Peyer's patch (tissue), 4 donors: ENCODE results near the gene NIPAL4. TPM values are rescaled to one million over a fixed set of nuclear protein-coding genes. Genes with fewer than 3 reads are reported as not detected.

Source experiments
- DNase-seq, 3 donors: peaks; one replicate each; pipeline ENCODE4 v3.0.0-alpha.2; 2017 to 2019
- H3K27ac ChIP-seq, 4 donors: fragments of 200-600 bp; sonication (generic); one replicate each; pipeline ENCODE4 v1.5.1; 2016 to 2019
- H3K27me3 ChIP-seq, 2 donors: fragments of 200-600 bp; sonication (generic); one replicate each; pipeline ENCODE4 v1.5.1; 2019
- H3K36me3 ChIP-seq, 3 donors: fragments of 200-600 bp; sonication (generic); one replicate each; pipeline ENCODE4 v1.5.1; 2016 to 2019
- H3K4me1 ChIP-seq, 4 donors: fragments of 200-600 bp; sonication (generic); one replicate each; pipeline ENCODE4 v1.5.1; 2016 to 2019
- H3K4me3 ChIP-seq, 4 donors: fragments of 200-600 bp; sonication (generic); 1 replicate in 3 of 4; 2 replicates in 1 of 4; pipeline ENCODE4 v1.5.1; 2016 to 2019; ENCODE audit warnings: mild to moderate bottlenecking in 1 of 4
- H3K9me3 ChIP-seq, 4 donors: fragments of 200-600 bp; sonication (generic); one replicate each; pipeline ENCODE4 v1.5.1; 2016 to 2019; ENCODE audit warnings: mild to moderate bottlenecking in 1 of 4
- POLR2A ChIP-seq, 2 donors: fragments of 450-650 bp; IDR thresholded peaks; one replicate each; pipeline ENCODE4 v1.5.1; 2017; ENCODE audit warnings: antibody characterized with exemption in 2 of 2, mild to moderate bottlenecking in 2 of 2, moderate library complexity in 2 of 2
- total RNA-seq, 4 donors: library from RNA; depleted of rRNA; stranded (reverse); fragments of >200 nt; gene quantifications; one replicate each; pipeline ENCODE4 v1.1.0, GENCODE V29; 2016
- TF ChIP-seq, protein P1 (sequence below), 6 experiments: fragments of 450-650 bp in 4 of 6; fragments of 200-600 bp in 2 of 6; sonication (generic) in 1 of 6; IDR thresholded peaks; one replicate each; pipeline ENCODE4 v1.5.1; 2017 to 2019; ENCODE audit warnings: antibody characterized with exemption in 6 of 6, mild to moderate bottlenecking in 3 of 6, moderate library complexity in 1 of 6

NIPAL4 gene
- total RNA-seq, 4 donors from 2014 or later = not detected

DNA sequence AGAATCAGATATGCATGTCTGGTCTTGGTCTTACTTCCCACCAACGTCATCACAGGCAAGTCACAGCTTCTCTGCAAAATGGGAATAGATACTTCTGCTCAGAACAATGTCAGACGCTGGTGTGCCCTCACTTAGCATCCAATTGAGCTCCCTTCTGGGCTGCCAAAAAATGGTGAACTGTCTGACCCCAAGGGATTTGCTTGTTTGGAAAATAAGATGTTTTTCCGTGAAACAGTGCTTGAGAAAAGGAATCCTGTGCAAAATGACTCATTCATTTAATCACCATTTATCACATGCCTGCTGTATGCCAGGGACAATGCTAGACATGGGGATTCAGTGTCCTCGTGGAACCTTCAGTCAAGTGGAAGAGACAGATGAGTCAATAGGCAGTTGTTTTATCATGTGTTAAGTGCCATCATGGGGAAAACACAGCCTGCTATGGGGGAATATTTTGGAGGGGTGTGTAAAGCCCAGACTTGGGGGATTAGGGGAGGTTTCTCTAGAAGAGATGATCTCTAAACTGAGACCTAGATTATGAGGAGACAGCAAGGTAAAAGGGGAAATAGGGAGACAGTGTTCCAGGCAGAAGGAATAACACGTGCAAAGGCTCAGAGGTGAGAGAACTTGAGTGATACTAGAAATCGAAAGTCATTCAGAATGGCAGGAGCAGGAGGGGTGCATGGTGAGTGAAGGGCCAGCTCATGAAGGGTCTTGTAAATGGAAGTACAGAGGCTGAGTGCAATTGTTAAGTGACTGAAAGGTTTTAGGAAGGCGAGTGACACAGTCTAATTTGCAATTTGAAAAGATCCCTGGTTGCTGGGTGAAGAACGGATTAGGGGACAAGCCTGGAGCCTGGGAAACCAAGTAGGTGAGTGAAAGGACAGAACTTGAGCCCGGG is 3.9 kb downstream of the NIPAL4 start:
- no peaks in the 10 kb centered on the region for H3K36me3 ChIP-seq
- H3K27me3 ChIP-seq = peaks cover 0 to 9% of the 10 kb centered on the region in 2 donors
- peak overlapping the region in 1 of 4 donors; percentile 54 for H3K27ac ChIP-seq
- no peaks in the 10 kb centered on the region for H3K9me3 ChIP-seq
- no peak overlapping the region for H3K4me3 ChIP-seq
- TF ChIP-seq POLR2A (IDR thresholded peaks at IDR 0.05) = no peak
- TF ChIP-seq, protein P1, sequence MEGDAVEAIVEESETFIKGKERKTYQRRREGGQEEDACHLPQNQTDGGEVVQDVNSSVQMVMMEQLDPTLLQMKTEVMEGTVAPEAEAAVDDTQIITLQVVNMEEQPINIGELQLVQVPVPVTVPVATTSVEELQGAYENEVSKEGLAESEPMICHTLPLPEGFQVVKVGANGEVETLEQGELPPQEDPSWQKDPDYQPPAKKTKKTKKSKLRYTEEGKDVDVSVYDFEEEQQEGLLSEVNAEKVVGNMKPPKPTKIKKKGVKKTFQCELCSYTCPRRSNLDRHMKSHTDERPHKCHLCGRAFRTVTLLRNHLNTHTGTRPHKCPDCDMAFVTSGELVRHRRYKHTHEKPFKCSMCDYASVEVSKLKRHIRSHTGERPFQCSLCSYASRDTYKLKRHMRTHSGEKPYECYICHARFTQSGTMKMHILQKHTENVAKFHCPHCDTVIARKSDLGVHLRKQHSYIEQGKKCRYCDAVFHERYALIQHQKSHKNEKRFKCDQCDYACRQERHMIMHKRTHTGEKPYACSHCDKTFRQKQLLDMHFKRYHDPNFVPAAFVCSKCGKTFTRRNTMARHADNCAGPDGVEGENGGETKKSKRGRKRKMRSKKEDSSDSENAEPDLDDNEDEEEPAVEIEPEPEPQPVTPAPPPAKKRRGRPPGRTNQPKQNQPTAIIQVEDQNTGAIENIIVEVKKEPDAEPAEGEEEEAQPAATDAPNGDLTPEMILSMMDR (IDR thresholded peaks at IDR 0.05) = no peak
- peaks cover 0 to 11% (median 5%) of the 10 kb centered on the region in 4 donors for H3K4me1 ChIP-seq
- no peak for DNase-seq

- peak overlapping the region in 1 of 4 donors; percentile 54 for H3K27ac ChIP-seq
- no peaks in the 10 kb centered on the region for H3K36me3 ChIP-seq
- H3K4me1 ChIP-seq = peaks cover 0 to 10% (median 5%) of the 10 kb centered on the region in 4 donors
- no peak overlapping the region for H3K4me3 ChIP-seq
- no peaks in the 10 kb centered on the region for H3K9me3 ChIP-seq
- peaks cover 0 to 8% of the 10 kb centered on the region in 2 donors for H3K27me3 ChIP-seq
- TF ChIP-seq, protein P1 (IDR thresholded peaks at IDR 0.05) = no peak
- TF ChIP-seq POLR2A (IDR thresholded peaks at IDR 0.05) = no peak
- DNase-seq = peak in 1 of 3 donors; percentile 58
Observed at GRCh38 chr5:157464519-157465171, 4.6 kb downstream of the NIPAL4 start.

- Histone ChIP-seq H3K4me1 (no peaks in the 10 kb centered on the region), H3K36me3 (no peaks in the 10 kb centered on the region), H3K9me3 (no peaks in the 10 kb centered on the region), H3K4me3 (no peak overlapping the region), H3K27ac (no peak overlapping the region), H3K27me3 (no peaks in the 10 kb centered on the region)
- no peak for DNase-seq
- TF ChIP-seq, protein P1 (IDR thresholded peaks at IDR 0.05) = no peak
- no peak for TF ChIP-seq POLR2A (IDR thresholded peaks at IDR 0.05)
Observed at GRCh38 chr5:157468293-157468965, 8.4 kb downstream of the NIPAL4 start.

DNA sequence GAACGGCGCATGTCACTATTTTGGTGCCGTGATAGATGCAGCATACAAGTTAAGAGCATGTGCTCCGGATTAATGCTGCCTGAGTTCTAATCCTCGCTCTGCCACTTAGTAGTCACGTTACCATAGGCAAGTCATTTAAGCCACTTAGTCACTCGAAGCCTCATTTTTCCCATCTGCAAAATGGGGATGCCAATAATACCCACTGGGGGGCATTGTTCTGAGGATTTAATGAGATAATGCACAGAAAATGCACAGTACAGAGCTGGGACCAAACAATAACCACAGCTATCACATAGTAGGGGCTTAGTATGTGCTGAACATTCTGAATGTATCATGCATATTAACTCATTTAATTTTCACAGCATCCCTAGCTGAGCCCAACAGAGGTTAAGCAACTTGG is 9.1 kb downstream of the NIPAL4 start:
- Histone ChIP-seq H3K9me3 (no peaks in the 10 kb centered on the region), H3K4me1 (no peaks in the 10 kb centered on the region), H3K4me3 (no peak overlapping the region), H3K27ac (no peak overlapping the region), H3K27me3 (no peaks in the 10 kb centered on the region), H3K36me3 (no peaks in the 10 kb centered on the region)
- no peak for DNase-seq
- TF ChIP-seq POLR2A (IDR thresholded peaks at IDR 0.05) = no peak
- TF ChIP-seq, protein P1 (IDR thresholded peaks at IDR 0.05) = no peak

DNA sequence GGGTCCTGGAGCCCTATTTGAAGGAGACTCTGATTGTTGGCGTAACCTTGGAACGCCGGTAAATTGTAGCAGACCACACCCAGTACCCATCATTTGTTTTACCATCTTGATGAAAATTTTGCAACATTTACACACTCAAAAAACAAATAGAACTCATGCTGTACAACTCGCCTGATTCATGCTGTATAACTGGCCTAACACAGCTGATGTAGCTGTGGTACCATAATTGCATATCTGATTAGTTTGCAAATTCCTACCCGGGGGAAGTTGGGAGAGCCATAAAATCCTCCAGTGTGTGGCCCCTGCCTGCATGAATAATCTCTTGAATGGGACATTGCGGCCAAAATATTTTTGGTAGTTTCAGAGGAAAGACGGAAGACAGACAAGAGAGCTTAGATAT is 9.7 kb downstream of the NIPAL4 start:
- Histone ChIP-seq H3K27ac (peak overlapping the region in 1 of 4 donors; percentile 22), H3K27me3 (no peaks in the 10 kb centered on the region), H3K4me1 (no peaks in the 10 kb centered on the region), H3K4me3 (no peak overlapping the region), H3K36me3 (no peaks in the 10 kb centered on the region), H3K9me3 (no peaks in the 10 kb centered on the region)
- no peak for TF ChIP-seq POLR2A (IDR thresholded peaks at IDR 0.05)
- TF ChIP-seq, protein P1 (IDR thresholded peaks at IDR 0.05) = no peak
- DNase-seq = no peak
